ENCODE measurements around the gene FLOT2. TPM values are rescaled to one million over a fixed set of nuclear protein-coding genes. Genes with fewer than 3 reads are reported as not detected.

Gene FLOT2
- total RNA-seq, 1 donor from 2014 or later: 84.0 TPM

DNA sequence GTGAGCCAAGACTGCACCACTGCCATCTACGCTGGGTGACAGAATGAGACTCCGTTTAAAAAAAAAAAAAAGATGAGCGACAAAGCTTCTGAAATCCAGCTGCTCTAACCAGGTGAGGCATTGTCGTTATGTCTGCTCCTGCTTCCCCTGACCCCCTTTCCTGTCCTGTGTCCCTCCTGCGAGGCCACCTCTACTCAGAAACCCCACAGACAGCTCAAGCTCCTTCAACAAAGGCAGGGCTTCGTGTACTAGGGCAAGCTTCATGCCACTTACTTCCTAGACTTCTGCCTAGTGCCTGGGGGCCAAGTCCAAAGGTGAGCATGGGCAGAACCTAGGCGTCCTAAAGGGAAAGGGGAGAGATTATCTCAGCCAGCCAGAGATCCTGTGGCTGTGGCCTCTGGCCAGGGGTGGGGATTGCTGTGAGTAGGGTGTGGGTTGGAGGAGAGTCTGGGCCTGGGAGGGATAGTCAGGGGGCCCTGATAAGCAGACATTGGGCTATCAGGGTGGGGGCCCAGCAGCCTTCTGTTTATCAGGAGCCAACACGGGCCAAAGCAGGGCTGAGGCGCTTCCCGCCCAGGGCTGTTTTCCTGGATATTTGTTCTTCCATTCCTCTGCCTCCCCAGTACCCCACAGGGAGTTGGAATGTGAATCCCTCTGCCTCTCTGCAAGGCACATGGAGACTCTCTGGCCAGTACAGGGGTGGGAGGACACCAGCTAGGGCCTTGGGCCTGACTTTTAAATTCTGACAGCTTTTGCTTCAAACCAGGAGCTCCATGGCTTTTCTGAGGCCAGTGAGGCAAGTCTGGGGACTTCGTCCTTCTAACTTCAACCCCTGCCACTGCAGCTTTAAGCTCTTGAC is 32.3 kb downstream of the FLOT2 start:
- H4K20me1 ChIP-seq (ENCODE audit: low read depth): no peaks in the 10 kb centered on the region
- Mint-ChIP-seq H3K27ac (peak overlapping the region; percentile 60), H3K9me3 (no peaks in the 10 kb centered on the region), H3K4me3 (no peak overlapping the region), H3K4me1 (no peaks in the 10 kb centered on the region), H3K27me3 (ENCODE audit: insufficient read depth, low read depth) (peaks cover 5% of the 10 kb centered on the region), H3K36me3 (peaks cover 3% of the 10 kb centered on the region)
- no peak overlapping the region for H3K4me3 ChIP-seq
- peak overlapping the region; percentile 34 for H2AFZ ChIP-seq (replicated peaks)
- no peak overlapping the region for H3K27ac ChIP-seq
- H3F3A ChIP-seq (ENCODE audit: low read depth): no peaks in the 10 kb centered on the region
- no peak overlapping the region for H3K4me2 ChIP-seq
- H3K27me3 ChIP-seq: no peaks in the 10 kb centered on the region
- H3K79me2 ChIP-seq (ENCODE audit: low read depth): no peaks in the 10 kb centered on the region
- no peak overlapping the region for H3K9ac ChIP-seq
- DNase-seq (ENCODE audit: low spot score): no peak
- no peaks in the 10 kb centered on the region for H3K9me3 ChIP-seq (ENCODE audit: low read depth)
- no peaks in the 10 kb centered on the region for H3K4me1 ChIP-seq
- no peak for TF ChIP-seq EZH2phosphoT487 (IDR thresholded peaks at IDR 0.05)
- no peak for TF ChIP-seq EZH2 (IDR thresholded peaks at IDR 0.05)
- TF ChIP-seq, protein P1, sequence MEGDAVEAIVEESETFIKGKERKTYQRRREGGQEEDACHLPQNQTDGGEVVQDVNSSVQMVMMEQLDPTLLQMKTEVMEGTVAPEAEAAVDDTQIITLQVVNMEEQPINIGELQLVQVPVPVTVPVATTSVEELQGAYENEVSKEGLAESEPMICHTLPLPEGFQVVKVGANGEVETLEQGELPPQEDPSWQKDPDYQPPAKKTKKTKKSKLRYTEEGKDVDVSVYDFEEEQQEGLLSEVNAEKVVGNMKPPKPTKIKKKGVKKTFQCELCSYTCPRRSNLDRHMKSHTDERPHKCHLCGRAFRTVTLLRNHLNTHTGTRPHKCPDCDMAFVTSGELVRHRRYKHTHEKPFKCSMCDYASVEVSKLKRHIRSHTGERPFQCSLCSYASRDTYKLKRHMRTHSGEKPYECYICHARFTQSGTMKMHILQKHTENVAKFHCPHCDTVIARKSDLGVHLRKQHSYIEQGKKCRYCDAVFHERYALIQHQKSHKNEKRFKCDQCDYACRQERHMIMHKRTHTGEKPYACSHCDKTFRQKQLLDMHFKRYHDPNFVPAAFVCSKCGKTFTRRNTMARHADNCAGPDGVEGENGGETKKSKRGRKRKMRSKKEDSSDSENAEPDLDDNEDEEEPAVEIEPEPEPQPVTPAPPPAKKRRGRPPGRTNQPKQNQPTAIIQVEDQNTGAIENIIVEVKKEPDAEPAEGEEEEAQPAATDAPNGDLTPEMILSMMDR (IDR thresholded peaks at IDR 0.05): no peak
- H3K36me3 ChIP-seq: no peaks in the 10 kb centered on the region

DNA sequence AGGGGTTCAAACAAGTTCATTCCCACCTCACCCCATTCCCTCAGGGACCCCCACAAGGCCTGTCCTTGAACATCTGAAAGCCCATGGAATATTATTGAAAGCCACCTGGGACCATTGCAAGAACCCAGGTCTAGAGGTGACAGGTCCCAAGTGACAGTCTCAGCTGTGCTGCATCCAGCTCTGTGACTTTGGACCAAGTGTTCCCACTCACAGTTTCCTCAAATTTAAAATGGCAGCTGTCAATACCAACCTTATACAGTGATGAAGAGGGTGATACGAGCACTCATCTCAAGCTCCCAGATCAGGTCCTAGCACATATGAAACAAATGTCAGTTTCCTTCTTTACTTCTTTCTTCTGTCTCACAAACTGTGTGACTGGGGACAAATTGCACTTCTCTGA is 33.6 kb downstream of the FLOT2 start:
- no peak for DNase-seq (ENCODE audit: low spot score)
- Mint-ChIP-seq H3K27ac (no peak overlapping the region), H3K27me3 (ENCODE audit: insufficient read depth, low read depth) (peaks cover 5% of the 10 kb centered on the region)

DNA sequence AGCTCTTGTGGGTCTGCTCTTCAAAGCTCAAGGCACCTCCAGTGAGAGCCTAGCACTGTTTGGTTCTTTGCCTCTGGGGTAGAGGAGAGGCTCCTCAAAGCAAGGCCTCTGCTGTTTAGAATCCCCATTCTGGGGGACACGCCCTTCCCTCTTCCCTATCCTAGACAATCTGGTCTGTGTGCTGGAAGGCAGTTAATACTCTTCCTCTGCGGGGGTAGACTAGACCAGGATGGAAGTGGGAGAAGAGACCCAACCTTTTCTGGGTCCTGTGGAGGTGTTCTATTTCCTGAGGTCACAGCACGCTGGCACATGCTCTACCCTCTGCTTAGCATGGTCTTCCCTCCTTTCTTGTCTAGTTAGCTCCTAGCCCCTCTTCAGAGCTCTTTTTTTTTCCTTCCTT is 35.0 kb downstream of the FLOT2 start:
- no peaks in the 10 kb centered on the region for H3K27me3 ChIP-seq
- H3K9me3 ChIP-seq (ENCODE audit: low read depth): no peaks in the 10 kb centered on the region
- H3K27ac ChIP-seq: no peak overlapping the region
- TF ChIP-seq, protein P1 (IDR thresholded peaks at IDR 0.05): no peak
- TF ChIP-seq EZH2phosphoT487 (IDR thresholded peaks at IDR 0.05) (no peak), EZH2 (IDR thresholded peaks at IDR 0.05) (no peak)
- H3K79me2 ChIP-seq (ENCODE audit: low read depth): no peaks in the 10 kb centered on the region
- H4K20me1 ChIP-seq (ENCODE audit: low read depth): no peaks in the 10 kb centered on the region
- no peak overlapping the region for H3K9ac ChIP-seq
- H3K4me3 ChIP-seq: no peak overlapping the region
- Mint-ChIP-seq H3K27me3 (ENCODE audit: insufficient read depth, low read depth) (peaks cover 4% of the 10 kb centered on the region), H3K4me3 (no peak overlapping the region), H3K4me1 (no peaks in the 10 kb centered on the region), H3K36me3 (peaks cover 15% of the 10 kb centered on the region), H3K9me3 (no peaks in the 10 kb centered on the region), H3K27ac (no peak overlapping the region)
- no peaks in the 10 kb centered on the region for H3F3A ChIP-seq (ENCODE audit: low read depth)
- no peak overlapping the region for H2AFZ ChIP-seq (replicated peaks)
- H3K4me1 ChIP-seq: no peaks in the 10 kb centered on the region
- H3K4me2 ChIP-seq: no peak overlapping the region
- no peak for DNase-seq (ENCODE audit: low spot score)
- no peaks in the 10 kb centered on the region for H3K36me3 ChIP-seq

More for the DNA sequence above, 33.6 kb downstream of the FLOT2 start:
- no peak overlapping the region for H3K4me3 ChIP-seq
- H3K4me1 ChIP-seq: no peaks in the 10 kb centered on the region
- Mint-ChIP-seq H3K4me1 (no peaks in the 10 kb centered on the region), H3K36me3 (peaks cover 7% of the 10 kb centered on the region), H3K4me3 (no peak overlapping the region), H3K9me3 (no peaks in the 10 kb centered on the region)
- H2AFZ ChIP-seq (replicated peaks): no peak overlapping the region
- H3K36me3 ChIP-seq: no peaks in the 10 kb centered on the region
- H3K9me3 ChIP-seq (ENCODE audit: low read depth): no peaks in the 10 kb centered on the region
- H3F3A ChIP-seq (ENCODE audit: low read depth): no peaks in the 10 kb centered on the region
- TF ChIP-seq, protein P1 (IDR thresholded peaks at IDR 0.05): no peak
- TF ChIP-seq EZH2 (IDR thresholded peaks at IDR 0.05) (no peak), EZH2phosphoT487 (IDR thresholded peaks at IDR 0.05) (no peak)
- H3K9ac ChIP-seq: no peak overlapping the region
- H3K79me2 ChIP-seq (ENCODE audit: low read depth): no peaks in the 10 kb centered on the region
- H3K27me3 ChIP-seq: no peaks in the 10 kb centered on the region
- no peak overlapping the region for H3K4me2 ChIP-seq
- H4K20me1 ChIP-seq (ENCODE audit: low read depth): no peaks in the 10 kb centered on the region
- H3K27ac ChIP-seq: no peak overlapping the region

Measured in neural progenitor cell (in vitro differentiated cells).